GM12865 (cell line): Measurements from ENCODE around the gene ULK1.

Experiments
- DNase-seq: peaks from one replicate; pipeline ENCODE4 v3.0.0; 2010; ENCODE audit warnings: low read depth
- H3K4me3 ChIP-seq: 2 replicates; pipeline ENCODE4 v1.5.1; 2011; ENCODE audit warnings: mild to moderate bottlenecking, low read depth, low read length, control low read depth
- CTCF ChIP-seq: IDR thresholded peaks from 2 replicates; pipeline ENCODE4 v1.5.1; 2011; ENCODE audit warnings: low read length, control low read depth, low read depth, inconsistent platforms; ENCODE audit not compliant: insufficient read depth; ENCODE audit errors: missing control alignments

Gene ULK1

GRCh38 chr12:131911028-131911650, 16.7 kb downstream of the ULK1 start:
- no peak overlapping the region for H3K4me3 ChIP-seq
- DNase-seq: no peak
- no peak for TF ChIP-seq CTCF

GRCh38 chr12:131911851-131912477, 17.5 kb downstream of the ULK1 start:
- no peak overlapping the region for H3K4me3 ChIP-seq
- no peak for TF ChIP-seq CTCF
- DNase-seq: no peak

- no peak overlapping the region for H3K4me3 ChIP-seq
- no peak for TF ChIP-seq CTCF
- no peak for DNase-seq
Measured at GRCh38 chr12:131912518-131913274, 18.3 kb downstream of the ULK1 start.

GRCh38 chr12:131913666-131914065, 19.2 kb downstream of the ULK1 start:
- no peak overlapping the region for H3K4me3 ChIP-seq
- no peak for TF ChIP-seq CTCF
- no peak for DNase-seq

GRCh38 chr12:131914179-131914702, 19.8 kb downstream of the ULK1 start:
- no peak for DNase-seq
- TF ChIP-seq CTCF: no peak
- no peak overlapping the region for H3K4me3 ChIP-seq

- DNase-seq: no peak
- TF ChIP-seq CTCF: no peak
- no peak overlapping the region for H3K4me3 ChIP-seq
Measured at GRCh38 chr12:131915000-131915689, 20.7 kb downstream of the ULK1 start.
